H9 (cell line): Measurements from ENCODE around the gene SLC25A12. TPM values are rescaled to one million over a fixed set of nuclear protein-coding genes. Genes with fewer than 3 reads are reported as not detected.

ENCODE experiments used
- DNase-seq: peaks from one replicate; pipeline ENCODE4 v3.0.0-alpha.2; 2017
- H2AFZ ChIP-seq: one replicate; pipeline ENCODE4 v1.6.1; 2013; ENCODE audit warnings: mild to moderate bottlenecking, low read length, control low read depth, moderate library complexity
- H2AK5ac ChIP-seq: 2 replicates; pipeline ENCODE4 v1.6.1; 2013; ENCODE audit warnings: low read length, control low read depth, mixed read lengths; ENCODE audit not compliant: insufficient read length
- H2BK120ac ChIP-seq: one replicate; pipeline ENCODE4 v1.6.1; 2013; ENCODE audit warnings: low read depth, mild to moderate bottlenecking, low read length, control low read depth, inconsistent platforms; ENCODE audit not compliant: poor library complexity, severe bottlenecking
- H2BK12ac ChIP-seq: 2 replicates; pipeline ENCODE4 v1.6.1; 2013; ENCODE audit warnings: low read length, control low read depth, mixed read lengths, low read depth; ENCODE audit not compliant: insufficient read length
- H2BK15ac ChIP-seq: 2 replicates; pipeline ENCODE4 v1.6.1; 2013; ENCODE audit warnings: low read depth, low read length, control low read depth
- H2BK20ac ChIP-seq: one replicate; pipeline ENCODE4 v1.6.1; 2013; ENCODE audit warnings: low read depth, mild to moderate bottlenecking, low read length, control low read depth, inconsistent platforms; ENCODE audit not compliant: poor library complexity, severe bottlenecking
- H2BK5ac ChIP-seq: 2 replicates; pipeline ENCODE4 v1.6.1; 2013; ENCODE audit warnings: low read length, control low read depth, mixed read lengths; ENCODE audit not compliant: insufficient read length
- H3K14ac ChIP-seq: 2 replicates; pipeline ENCODE4 v1.6.1; 2013; ENCODE audit warnings: low read length, control low read depth; ENCODE audit not compliant: insufficient read depth
- H3K18ac ChIP-seq: 2 replicates; pipeline ENCODE4 v1.6.1; 2013; ENCODE audit warnings: low read depth, mild to moderate bottlenecking, mixed read lengths, low read length, control low read depth; ENCODE audit not compliant: insufficient read length
- H3K23ac ChIP-seq: 2 replicates; pipeline ENCODE4 v1.6.1; 2013; ENCODE audit warnings: low read length, control low read depth, mixed read lengths, low read depth; ENCODE audit not compliant: insufficient read length
- H3K23me2 ChIP-seq: 2 replicates; pipeline ENCODE4 v1.6.1; 2013; ENCODE audit warnings: low read depth, mild to moderate bottlenecking, mixed read lengths, low read length, control low read depth; ENCODE audit not compliant: insufficient read length, poor library complexity, severe bottlenecking
- H3K27ac ChIP-seq: 2 replicates; pipeline ENCODE4 v1.5.1; 2013; ENCODE audit warnings: low read length, control low read depth, mixed read lengths, low read depth; ENCODE audit not compliant: insufficient read length
- H3K27me3 ChIP-seq: 2 replicates; pipeline ENCODE4 v1.6.1; 2013; ENCODE audit warnings: low read length, control low read depth, inconsistent platforms; ENCODE audit not compliant: insufficient read depth
- H3K4ac ChIP-seq: 2 replicates; pipeline ENCODE4 v1.6.1; 2013; ENCODE audit warnings: low read depth, mild to moderate bottlenecking, control low read depth, inconsistent platforms, low read length, moderate library complexity
- H3K4me1 ChIP-seq: 2 replicates; pipeline ENCODE4 v1.6.1; 2013; ENCODE audit warnings: low read length, control low read depth, inconsistent platforms; ENCODE audit not compliant: insufficient read depth
- H3K4me2 ChIP-seq: 2 replicates; pipeline ENCODE4 v1.6.1; 2013; ENCODE audit warnings: low read length, control low read depth, mixed read lengths; ENCODE audit not compliant: insufficient read length, insufficient read depth
- H3K56ac ChIP-seq: 2 replicates; pipeline ENCODE4 v1.6.1; 2013; ENCODE audit warnings: low read depth, mild to moderate bottlenecking, mixed read lengths, low read length, control low read depth; ENCODE audit not compliant: insufficient read length
- H3K79me1 ChIP-seq: 2 replicates; pipeline ENCODE4 v1.6.1; 2013; ENCODE audit warnings: low read depth, mild to moderate bottlenecking, moderate library complexity, low read length, control low read depth, inconsistent platforms; ENCODE audit not compliant: insufficient read depth, poor library complexity, severe bottlenecking
- H3K79me2 ChIP-seq: 2 replicates; pipeline ENCODE4 v1.6.1; 2013; ENCODE audit warnings: low read length, control low read depth, inconsistent platforms; ENCODE audit not compliant: insufficient read depth
- H3K9ac ChIP-seq: 2 replicates; pipeline ENCODE4 v1.6.1; 2013; ENCODE audit warnings: low read length, control low read depth, mixed read lengths; ENCODE audit not compliant: insufficient read length; ENCODE audit errors: extremely low read depth
- H3K9me3 ChIP-seq: one replicate; pipeline ENCODE4 v1.6.1; 2013; ENCODE audit warnings: low read depth, low read length, inconsistent platforms; ENCODE audit not compliant: control insufficient read depth
- H3T11ph ChIP-seq: one replicate; pipeline ENCODE4 v1.6.1; 2013; ENCODE audit warnings: mild to moderate bottlenecking, low read length, control low read depth, inconsistent platforms
- H4K20me1 ChIP-seq: one replicate; pipeline ENCODE4 v1.6.1; 2013; ENCODE audit not compliant: control insufficient read depth, insufficient read length, insufficient read depth
- H4K5ac ChIP-seq: 2 replicates; pipeline ENCODE4 v1.6.1; 2013; ENCODE audit warnings: low read depth, mild to moderate bottlenecking, mixed read lengths, low read length, control low read depth; ENCODE audit not compliant: insufficient read length
- H4K8ac ChIP-seq: replicated peaks from 2 replicates; pipeline ENCODE4 v1.6.1; 2013; ENCODE audit warnings: low read length, control low read depth, mixed read lengths, low read depth; ENCODE audit not compliant: insufficient read length
- H4K91ac ChIP-seq: 2 replicates; pipeline ENCODE4 v1.6.1; 2013; ENCODE audit warnings: low read depth, mild to moderate bottlenecking, moderate library complexity, mixed read lengths, low read length, control low read depth; ENCODE audit not compliant: insufficient read length
- H3K27ac Mint-ChIP-seq, 3 experiments: 2 replicates in 2 of 3; 3 replicates in 1 of 3; pipeline ENCODE4 v1.8.0; 2020 to 2021; ENCODE audit warnings: mixed read lengths in 3 of 3, mild to moderate bottlenecking in 1 of 3, moderate library complexity in 1 of 3
- H3K27me3 Mint-ChIP-seq: 2 replicates; pipeline ENCODE4 v1.8.0; 2021; ENCODE audit warnings: low read depth, mild to moderate bottlenecking, moderate library complexity, mixed read lengths
- H3K36me3 Mint-ChIP-seq, 3 experiments: 2 replicates in 2 of 3; 3 replicates in 1 of 3; pipeline ENCODE4 v1.8.0; 2020 to 2021; ENCODE audit warnings: low read depth in 3 of 3, mixed read lengths in 3 of 3; ENCODE audit not compliant: insufficient read depth in 1 of 3
- H3K4me1 Mint-ChIP-seq, 2 experiments: 2 replicates each; pipeline ENCODE4 v1.8.0; 2020; ENCODE audit warnings: mixed read lengths in 2 of 2
- H3K4me3 Mint-ChIP-seq, 2 experiments: 2 replicates in 1 of 2; 3 replicates in 1 of 2; pipeline ENCODE4 v1.8.0; 2020 to 2021; ENCODE audit warnings: mild to moderate bottlenecking in 2 of 2, mixed read lengths in 2 of 2, moderate library complexity in 1 of 2
- H3K9me3 Mint-ChIP-seq, 2 experiments: 2 replicates in 1 of 2; 3 replicates in 1 of 2; pipeline ENCODE4 v1.8.0; 2020; ENCODE audit warnings: mild to moderate bottlenecking in 2 of 2, mixed read lengths in 2 of 2, moderate library complexity in 1 of 2
- CTCF ChIP-seq: fragments of 200-600 bp; sonication (generic); conservative IDR thresholded peaks from 3 replicates; pipeline ENCODE4 v1.8.0; 2021; ENCODE audit warnings: antibody characterized with exemption, mild to moderate bottlenecking
- total RNA-seq: library from RNA; stranded (reverse); gene quantifications from 2 replicates; pipeline ENCODE4 v1.2.1, GENCODE V29; 2021

The SLC25A12 gene
- total RNA-seq, 1 experiment from 2014 or later: 10.1 TPM

- H3K79me2 ChIP-seq: no peaks in the 10 kb centered on the region
- Mint-ChIP-seq H3K27ac (no peak overlapping the region), H3K27me3 (no peaks in the 10 kb centered on the region), H3K9me3 (peaks cover 48 to 66% of the 10 kb centered on the region in 2 experiments), H3K4me1 (no peaks in the 10 kb centered on the region), H3K4me3 (no peak overlapping the region), H3K36me3 (peaks cover 87 to 97% (median 93%) of the 10 kb centered on the region in 3 experiments)
- H2BK5ac ChIP-seq: no peak overlapping the region
- H3K9ac ChIP-seq: no peak overlapping the region
- H3K14ac ChIP-seq: no peak overlapping the region
- DNase-seq: no peak
- no peak overlapping the region for H3K4ac ChIP-seq
- no peaks in the 10 kb centered on the region for H3K79me1 ChIP-seq
- H3K18ac ChIP-seq: no peak overlapping the region
- H4K91ac ChIP-seq: no peak overlapping the region
- no peak overlapping the region for H4K8ac ChIP-seq
- no peaks in the 10 kb centered on the region for H3K23me2 ChIP-seq
- H4K5ac ChIP-seq: no peak overlapping the region
- no peak overlapping the region for H3K27ac ChIP-seq
- no peaks in the 10 kb centered on the region for H3K4me1 ChIP-seq
- no peaks in the 10 kb centered on the region for H3K27me3 ChIP-seq
- H2AFZ ChIP-seq: no peak overlapping the region
- no peak overlapping the region for H3K56ac ChIP-seq
- TF ChIP-seq CTCF: no peak
- H2BK15ac ChIP-seq: no peak overlapping the region
- peaks cover 45% of the 10 kb centered on the region for H3K9me3 ChIP-seq
- H2BK120ac ChIP-seq: no peak overlapping the region
- H3K23ac ChIP-seq: no peak overlapping the region
- H3K4me2 ChIP-seq: no peak overlapping the region
- no peak overlapping the region for H2BK20ac ChIP-seq
- no peak overlapping the region for H2AK5ac ChIP-seq
- H4K20me1 ChIP-seq: no peaks in the 10 kb centered on the region
- H2BK12ac ChIP-seq: no peak overlapping the region
- H3T11ph ChIP-seq: no peak overlapping the region
Observed at GRCh38 chr2:171832489-171832888, 61.6 kb downstream of the SLC25A12 start.
